ENCODE measurements around the gene KRT74.

The KRT74 gene

DNA sequence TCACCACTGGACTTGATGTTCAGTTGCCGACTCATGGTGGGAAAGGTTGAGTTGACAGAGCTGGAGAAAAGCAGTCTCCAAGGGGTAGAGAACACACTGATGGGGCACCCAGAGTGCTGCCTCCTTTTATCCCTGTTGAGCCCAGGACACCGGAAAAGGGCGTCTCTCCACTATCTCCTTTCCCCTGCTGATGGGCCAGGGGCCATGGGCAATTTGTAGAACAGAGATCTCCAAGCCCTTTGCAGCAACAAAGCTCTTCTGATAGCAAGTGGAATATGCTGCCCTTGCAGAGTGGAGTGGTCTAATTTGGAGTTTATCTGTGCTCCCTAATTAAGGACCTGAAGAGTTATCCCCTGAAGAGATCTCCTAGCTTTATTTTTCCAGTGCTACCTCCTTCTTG lies at the start of gene KRT74:
Gene KRT74 (minus strand): TSS at position 101 of the 400 bp plus-strand sequence. CDS start 66 bp downstream, at position 35.
- ChIA-PET CTCF (interaction anchor here (0.6 to 23.1 kb wide), 4 partner anchors 8 to 301 kb away, joined by 3 to 951 read pairs (median 46); no protein-coding TSS in a partner anchor), POLR2A (no interaction called here)
- no peak for DNase-seq (ENCODE audit: low read depth, low spot score)
- no peak within 1 kb of the TSS for H3K4me3 ChIP-seq (ENCODE audit: low read depth, low read length)
- TF ChIP-seq, protein P1, sequence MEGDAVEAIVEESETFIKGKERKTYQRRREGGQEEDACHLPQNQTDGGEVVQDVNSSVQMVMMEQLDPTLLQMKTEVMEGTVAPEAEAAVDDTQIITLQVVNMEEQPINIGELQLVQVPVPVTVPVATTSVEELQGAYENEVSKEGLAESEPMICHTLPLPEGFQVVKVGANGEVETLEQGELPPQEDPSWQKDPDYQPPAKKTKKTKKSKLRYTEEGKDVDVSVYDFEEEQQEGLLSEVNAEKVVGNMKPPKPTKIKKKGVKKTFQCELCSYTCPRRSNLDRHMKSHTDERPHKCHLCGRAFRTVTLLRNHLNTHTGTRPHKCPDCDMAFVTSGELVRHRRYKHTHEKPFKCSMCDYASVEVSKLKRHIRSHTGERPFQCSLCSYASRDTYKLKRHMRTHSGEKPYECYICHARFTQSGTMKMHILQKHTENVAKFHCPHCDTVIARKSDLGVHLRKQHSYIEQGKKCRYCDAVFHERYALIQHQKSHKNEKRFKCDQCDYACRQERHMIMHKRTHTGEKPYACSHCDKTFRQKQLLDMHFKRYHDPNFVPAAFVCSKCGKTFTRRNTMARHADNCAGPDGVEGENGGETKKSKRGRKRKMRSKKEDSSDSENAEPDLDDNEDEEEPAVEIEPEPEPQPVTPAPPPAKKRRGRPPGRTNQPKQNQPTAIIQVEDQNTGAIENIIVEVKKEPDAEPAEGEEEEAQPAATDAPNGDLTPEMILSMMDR (IDR thresholded peaks at IDR 0.05; ENCODE audit: insufficient read depth, low read length, missing control alignments): no peak

DNA sequence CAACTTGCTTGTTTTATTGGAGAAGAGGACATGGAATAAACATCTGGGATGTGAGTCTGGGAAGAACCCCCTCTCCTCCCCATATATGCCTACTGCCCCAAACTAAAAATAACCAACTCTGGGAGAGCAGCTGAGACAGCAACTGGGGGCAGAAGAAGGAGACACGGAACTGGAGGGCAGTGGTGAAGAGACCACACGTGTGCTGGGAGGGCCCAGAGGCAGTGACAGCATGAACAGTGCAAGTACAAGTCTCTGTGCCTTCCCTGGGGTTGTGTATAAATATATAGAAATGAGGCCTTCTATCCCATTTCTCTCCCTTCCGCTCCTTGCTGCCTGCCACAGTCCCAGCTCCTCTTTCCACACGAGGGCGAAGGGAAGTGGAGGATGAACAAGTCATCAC lies 48.7 kb upstream of the KRT74 start:
- TF ChIP-seq, protein P1 (IDR thresholded peaks at IDR 0.05; ENCODE audit: insufficient read depth, low read length, missing control alignments): no peak
- POLR2A ChIA-PET: no interaction called here
- no peak for DNase-seq (ENCODE audit: low read depth, low spot score)
- CTCF ChIA-PET: interaction anchor here (1.1 kb wide), 1 partner anchor 257 kb away, joined by 3 read pairs; no protein-coding TSS in a partner anchor
- H3K4me3 ChIP-seq (ENCODE audit: low read depth, low read length): no peak overlapping the region

DNA sequence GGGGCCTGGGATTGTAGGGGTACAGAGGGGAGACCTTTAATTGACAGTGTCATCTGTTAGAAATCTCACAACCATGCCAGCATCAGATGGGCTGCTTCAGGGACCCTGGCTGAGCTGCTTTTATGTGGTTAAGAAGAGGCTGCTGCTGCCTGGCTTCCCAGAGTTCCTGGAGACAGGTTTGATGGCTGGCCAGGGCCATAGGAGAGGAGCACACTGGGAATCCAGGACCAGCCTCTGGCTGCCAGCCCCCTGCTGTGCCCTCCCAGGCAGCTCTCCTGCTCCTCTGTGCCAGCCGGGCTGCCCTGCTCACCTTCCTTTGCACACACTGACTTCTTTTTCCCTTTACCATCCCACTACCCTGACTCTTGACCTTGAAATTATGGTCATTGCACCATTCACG lies 45.2 kb upstream of the KRT74 start:
- ChIA-PET POLR2A (no interaction called here), CTCF (no interaction called here)
- H3K4me3 ChIP-seq (ENCODE audit: low read depth, low read length): no peak overlapping the region
- TF ChIP-seq, protein P1 (IDR thresholded peaks at IDR 0.05; ENCODE audit: insufficient read depth, low read length, missing control alignments): no peak
- DNase-seq (ENCODE audit: low read depth, low spot score): no peak

DNA sequence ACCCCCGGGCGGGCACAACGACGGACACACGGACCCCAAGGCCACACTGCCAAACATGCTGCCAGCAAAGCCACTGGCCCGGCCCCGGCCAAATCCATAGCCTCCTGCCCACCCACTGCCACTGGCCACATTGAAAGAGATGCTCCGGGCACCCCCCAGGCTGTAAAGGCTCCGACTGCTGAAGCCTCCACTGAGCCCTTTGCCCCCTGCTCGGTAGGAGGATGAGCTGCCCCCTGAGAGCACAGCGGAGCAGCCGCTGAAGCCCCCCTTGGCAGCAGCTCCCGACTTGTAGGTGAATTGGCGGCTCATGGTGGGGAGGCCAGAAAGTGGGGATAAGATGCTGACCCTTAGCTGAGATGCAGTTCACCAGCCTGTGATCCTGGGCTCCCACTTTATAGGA lies 44.6 kb upstream of the KRT74 start, which contains the start of gene KRT73:
Gene KRT73 (minus strand): TSS at position 344 of the 400 bp plus-strand sequence. CDS start 35 bp downstream, at position 309.
- H3K4me3 ChIP-seq (ENCODE audit: low read depth, low read length): no peak within 1 kb of the TSS
- POLR2A ChIA-PET: no interaction called here
- no peak for DNase-seq (ENCODE audit: low read depth, low spot score)
- TF ChIP-seq, protein P1 (IDR thresholded peaks at IDR 0.05; ENCODE audit: insufficient read depth, low read length, missing control alignments): no peak
- CTCF ChIA-PET: no interaction called here

DNA sequence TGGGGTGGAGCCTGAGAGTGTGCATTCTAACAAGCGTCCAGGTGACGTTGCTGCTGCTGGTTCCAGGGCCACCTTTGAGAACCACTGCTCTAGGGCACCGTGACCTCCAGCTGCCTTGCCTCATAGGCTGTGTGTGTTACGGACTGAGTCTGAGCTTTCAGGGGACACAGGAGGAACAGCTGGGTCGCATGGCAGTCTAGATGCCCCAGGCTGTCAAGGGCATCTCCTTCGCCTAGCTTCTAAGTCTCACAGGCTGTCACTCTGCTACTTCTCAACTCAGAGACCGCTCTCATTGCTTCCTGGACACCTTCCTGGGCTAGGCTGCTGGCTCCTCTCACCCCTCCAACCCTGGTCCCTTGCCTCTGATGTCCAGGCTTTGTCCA lies 43.8 kb upstream of the KRT74 start:
- TF ChIP-seq, protein P1 (IDR thresholded peaks at IDR 0.05; ENCODE audit: insufficient read depth, low read length, missing control alignments): no peak
- no peak overlapping the region for H3K4me3 ChIP-seq (ENCODE audit: low read depth, low read length)
- no peak for DNase-seq (ENCODE audit: low read depth, low spot score)
- CTCF ChIA-PET: interaction anchor here (1.1 kb wide), 1 partner anchor 245 kb away, joined by 4 read pairs; no protein-coding TSS in a partner anchor
- POLR2A ChIA-PET: no interaction called here

DNA sequence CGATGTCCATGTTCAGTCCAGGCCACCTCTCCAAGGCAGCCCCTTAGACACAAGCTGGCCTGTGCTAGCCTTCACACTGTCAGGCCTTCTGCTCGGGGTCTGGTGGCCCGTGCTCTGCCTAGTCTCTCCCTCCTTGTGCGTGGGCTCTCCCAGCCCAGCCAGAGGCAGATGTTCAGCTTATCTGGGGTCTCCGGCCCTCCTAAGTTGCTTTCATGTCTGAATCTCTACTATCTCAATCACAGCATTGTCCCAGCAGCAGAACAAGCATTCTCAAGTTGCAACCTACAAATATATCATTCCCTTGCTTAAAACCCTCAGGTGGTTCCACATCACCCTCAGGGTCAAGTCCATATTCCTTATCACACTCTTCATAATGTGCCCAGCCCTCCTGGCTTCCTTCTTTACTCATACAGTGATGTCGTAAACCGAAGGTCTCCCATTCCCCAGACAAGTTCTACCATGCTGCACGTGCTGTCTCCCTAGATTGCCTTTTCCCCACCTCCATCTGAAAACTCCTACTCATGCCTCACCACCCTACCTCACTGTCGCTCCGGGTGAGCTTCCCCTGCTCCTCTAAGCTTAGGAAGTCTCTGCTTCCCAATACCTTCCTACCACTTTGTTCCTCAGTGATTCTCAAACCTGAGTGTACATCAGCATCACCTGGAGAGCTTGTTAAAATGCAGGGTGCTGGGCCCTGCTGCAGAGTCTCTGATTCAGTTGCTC lies 43.2 kb upstream of the KRT74 start:
- no peak for DNase-seq (ENCODE audit: low read depth, low spot score)
- TF ChIP-seq, protein P1 (IDR thresholded peaks at IDR 0.05; ENCODE audit: insufficient read depth, low read length, missing control alignments): no peak
- H3K4me3 ChIP-seq (ENCODE audit: low read depth, low read length): no peak overlapping the region
- ChIA-PET CTCF (interaction anchor here (1.1 kb wide), 1 partner anchor 245 kb away, joined by 4 read pairs; no protein-coding TSS in a partner anchor), POLR2A (no interaction called here)
